Esophagus squamous epithelium (tissue), 4 donors: Measurements from ENCODE around the gene AFF3.

ENCODE experiments used
- POLR2A ChIP-seq, 4 donors: fragments of 450-650 bp; IDR thresholded peaks; one replicate each; pipeline ENCODE4 v1.6.1; 2017; ENCODE audit warnings: antibody characterized with exemption in 4 of 4, mild to moderate bottlenecking in 4 of 4, moderate library complexity in 3 of 4
- TF ChIP-seq, protein P1 (sequence below), 6 experiments: fragments of 450-650 bp in 4 of 6; fragments of 200-600 bp in 2 of 6; sonication (generic) in 2 of 6; IDR thresholded peaks; one replicate each; pipeline ENCODE4 v1.5.1; 2016 to 2019; ENCODE audit warnings: antibody characterized with exemption in 6 of 6, mild to moderate bottlenecking in 4 of 6, moderate library complexity in 4 of 6

DNA sequence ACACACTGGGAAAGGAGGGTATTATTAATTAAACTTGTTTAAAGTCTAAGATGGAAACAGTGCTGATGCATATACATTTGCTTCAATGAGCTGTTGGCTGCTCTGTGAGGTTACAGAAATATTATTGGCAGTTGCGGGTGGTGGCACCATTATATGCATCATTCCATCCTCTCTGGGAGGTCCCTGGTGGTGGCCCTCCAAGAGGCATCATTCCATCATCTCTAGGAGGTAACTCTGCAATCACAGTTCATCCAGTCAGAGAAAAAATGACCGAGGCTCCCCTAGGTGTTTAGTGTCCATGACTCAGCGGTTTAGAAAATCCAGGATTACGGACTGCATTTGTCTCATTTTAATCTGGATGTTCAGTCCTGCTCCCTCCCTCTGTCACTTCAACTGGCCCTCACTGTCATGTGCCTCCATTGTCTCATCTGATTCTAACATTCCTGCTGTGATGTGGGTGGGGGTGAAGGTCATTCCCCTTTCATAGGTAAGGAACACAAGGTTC lies 15.4 kb downstream of the AFF3 start:
- TF ChIP-seq, protein P1, sequence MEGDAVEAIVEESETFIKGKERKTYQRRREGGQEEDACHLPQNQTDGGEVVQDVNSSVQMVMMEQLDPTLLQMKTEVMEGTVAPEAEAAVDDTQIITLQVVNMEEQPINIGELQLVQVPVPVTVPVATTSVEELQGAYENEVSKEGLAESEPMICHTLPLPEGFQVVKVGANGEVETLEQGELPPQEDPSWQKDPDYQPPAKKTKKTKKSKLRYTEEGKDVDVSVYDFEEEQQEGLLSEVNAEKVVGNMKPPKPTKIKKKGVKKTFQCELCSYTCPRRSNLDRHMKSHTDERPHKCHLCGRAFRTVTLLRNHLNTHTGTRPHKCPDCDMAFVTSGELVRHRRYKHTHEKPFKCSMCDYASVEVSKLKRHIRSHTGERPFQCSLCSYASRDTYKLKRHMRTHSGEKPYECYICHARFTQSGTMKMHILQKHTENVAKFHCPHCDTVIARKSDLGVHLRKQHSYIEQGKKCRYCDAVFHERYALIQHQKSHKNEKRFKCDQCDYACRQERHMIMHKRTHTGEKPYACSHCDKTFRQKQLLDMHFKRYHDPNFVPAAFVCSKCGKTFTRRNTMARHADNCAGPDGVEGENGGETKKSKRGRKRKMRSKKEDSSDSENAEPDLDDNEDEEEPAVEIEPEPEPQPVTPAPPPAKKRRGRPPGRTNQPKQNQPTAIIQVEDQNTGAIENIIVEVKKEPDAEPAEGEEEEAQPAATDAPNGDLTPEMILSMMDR (IDR thresholded peaks at IDR 0.05) = no peak
- TF ChIP-seq POLR2A (IDR thresholded peaks at IDR 0.05) = no peak
